ENCODE data around the gene ZFAND2B. TPM values are rescaled to one million over a fixed set of nuclear protein-coding genes. Genes with fewer than 3 reads are reported as not detected.
A peak's percentile ranks its signal among the peaks of the same experiment; 100 is the strongest.
"Not testable (repeated sequence)": the region's sequence is repeated elsewhere in the genome, so short reads cannot be mapped to it uniquely, and the experiment has no call there.

Gene ZFAND2B
- total RNA-seq, 2 experiments from 2014 or later = 68.1 to 69.8 TPM

GRCh38 chr2:219254590-219255201, 48.1 kb downstream of the ZFAND2B start:
- Mint-ChIP-seq H3K4me1 (peaks cover 34% of the 10 kb centered on the region), H3K4me3 (peak overlapping the region; percentile 99), H3K27me3 (peaks cover 2% of the 10 kb centered on the region), H3K9me3 (no peaks in the 10 kb centered on the region), H3K36me3 (peaks cover 29% of the 10 kb centered on the region), H3K27ac (peak overlapping the region; percentile 90)
- POLR2A ChIA-PET = interaction anchor here (0.9 to 8.4 kb wide), 15 partner anchors 9 to 79 kb away, joined by 3 to 83 read pairs (median 11); partner anchors contain the start of genes ABCB6, ANKZF1, ATG9A and CNPPD1
- ATAC-seq (ENCODE audit: low read depth) = peak; percentile 22
- peak; percentile 48 for DNase-seq

- not testable (repeated sequence) for H3K9me3 Mint-ChIP-seq; DNase-seq; H3K4me3 Mint-ChIP-seq; ATAC-seq (ENCODE audit: low read depth); H3K36me3 Mint-ChIP-seq; H3K27ac Mint-ChIP-seq
- POLR2A ChIA-PET = interaction anchor here (0.7 kb wide), 1 partner anchor 21 kb away, joined by 3 read pairs; no protein-coding TSS in a partner anchor
- H3K4me1 Mint-ChIP-seq = peaks cover 12% of the 10 kb centered on the region
- peaks cover 11% of the 10 kb centered on the region for H3K27me3 Mint-ChIP-seq
Measured at GRCh38 chr2:219258942-219259341, 52.4 kb downstream of the ZFAND2B start.

Other genes starting within 250 kb of the ZFAND2B start
- gene CDK5R2, start 247.1 kb upstream of the ZFAND2B start, total RNA-seq = not detected
- not detected for gene FEV, start 221.6 kb upstream of the ZFAND2B start, total RNA-seq
- not detected for gene CRYBA2, start 213.4 kb upstream of the ZFAND2B start, total RNA-seq
- not detected for gene CFAP65, start 165.3 kb upstream of the ZFAND2B start, total RNA-seq
- not detected for gene IHH, start 145.9 kb upstream of the ZFAND2B start, total RNA-seq
- 10 to 100 TPM; 16.7 to 17.1 TPM for gene NHEJ1, start 46.0 kb upstream of the ZFAND2B start, total RNA-seq
- 1 to 10 TPM; 4.4 to 4.7 TPM for gene SLC23A3, start 36.8 kb upstream of the ZFAND2B start, total RNA-seq
- 10 to 100 TPM; 77.3 to 77.6 TPM for gene CNPPD1, start 29.9 kb upstream of the ZFAND2B start, total RNA-seq
- 100 to 1,000 TPM; 129 TPM for gene RETREG2, start 28.5 kb upstream of the ZFAND2B start, total RNA-seq
- gene ABCB6, start 12.2 kb downstream of the ZFAND2B start, total RNA-seq = 10 to 100 TPM; 13.1 to 14.3 TPM
- 10 to 100 TPM; 56.0 to 62.1 TPM for gene ATG9A, start 22.9 kb downstream of the ZFAND2B start, total RNA-seq
- gene ANKZF1, start 23.0 kb downstream of the ZFAND2B start, total RNA-seq = 100 to 1,000 TPM; 170 to 177 TPM
- 1 to 10 TPM; 3.3 to 4.1 TPM for gene GLB1L, start 38.7 kb downstream of the ZFAND2B start, total RNA-seq
- gene STK16, start 38.7 kb downstream of the ZFAND2B start, total RNA-seq = 10 to 100 TPM; 34.0 to 36.0 TPM
- not detected for gene TUBA4B, start 46.5 kb downstream of the ZFAND2B start, total RNA-seq
- 100 to 1,000 TPM; 237 to 266 TPM for gene TUBA4A, start 47.1 kb downstream of the ZFAND2B start, total RNA-seq
- gene DNAJB2, start 72.6 kb downstream of the ZFAND2B start, total RNA-seq = 10 to 100 TPM; 65.9 to 67.5 TPM
- not detected for gene PTPRN, start 102.6 kb downstream of the ZFAND2B start, total RNA-seq
- not detected for gene RESP18, start 126.0 kb downstream of the ZFAND2B start, total RNA-seq
- 10 to 100 TPM; 63.2 to 69.0 TPM for gene DNPEP, start 181.1 kb downstream of the ZFAND2B start, total RNA-seq
- gene DES, start 211.6 kb downstream of the ZFAND2B start, total RNA-seq = not detected
- gene SPEG, start 228.1 kb downstream of the ZFAND2B start, total RNA-seq = 10 to 100 TPM; 18.1 to 23.6 TPM

All from activated naive CD8-positive, alpha-beta T cell treated with anti-CD3 and anti-CD28 coated beads, Interleukin-2, amount 10 ng/mL, durations not matched to agents 7 days and 5 days (primary cell).